IMR-90 (cell line): ENCODE data around the gene SGSM2. TPM values are rescaled to one million over a fixed set of nuclear protein-coding genes. Genes with fewer than 3 reads are reported as not detected.

Experiments used
- ATAC-seq: fragments of 200-7000 bp; cut with Tn5 transposase; 2 replicates; pipeline ENCODE4 v1.9.1; 2020; ENCODE audit warnings: low read depth, mild to moderate bottlenecking, moderate library complexity
- BruUV-seq: library from RNA; stranded (reverse); fragments of 400-500 nt; replicated peaks from 2 replicates; lab custom pipeline; 2021; lab: Mats Ljungman, UMichigan
- CTCF ChIA-PET: fragments of 300-600 bp; formaldehyde crosslinking; extraction: SDS; loops from one replicate; lab custom pipeline; 2021; ENCODE audit warnings: antibody characterized with exemption; lab: Yijun Ruan, JAX
- POLR2A ChIA-PET: fragments of 300-600 bp; sonication (Branson Sonifier 250); formaldehyde crosslinking; loops from one replicate; lab custom pipeline; 2022; ENCODE audit warnings: antibody characterized with exemption; ENCODE audit not compliant: unreplicated experiment; lab: Charles Lee
- DNase-seq: peaks from one replicate; pipeline ENCODE4 v3.0.0; 2013
- H2AFZ ChIP-seq: replicated peaks from 2 replicates; pipeline ENCODE3; 2013; ENCODE audit warnings: low read length, mild to moderate bottlenecking; ENCODE audit not compliant: poor library complexity
- H2AK5ac ChIP-seq: 2 replicates; pipeline ENCODE4 v1.6.1; 2013; ENCODE audit warnings: low read depth, low read length, inconsistent platforms
- H2AK9ac ChIP-seq: replicated peaks from 2 replicates; pipeline ENCODE3; 2013; ENCODE audit warnings: mild to moderate bottlenecking, low read depth, low read length, moderate library complexity; ENCODE audit not compliant: poor library complexity
- H2BK120ac ChIP-seq: 2 replicates; pipeline ENCODE4 v1.6.1; 2013; ENCODE audit warnings: low read depth, low read length, inconsistent platforms
- H2BK15ac ChIP-seq: 3 replicates; pipeline ENCODE4 v1.6.1; 2013; ENCODE audit warnings: low read depth, low read length, inconsistent platforms
- H2BK20ac ChIP-seq: 2 replicates; pipeline ENCODE4 v1.6.1; 2013; ENCODE audit warnings: low read depth, mild to moderate bottlenecking, inconsistent platforms, low read length, moderate library complexity
- H2BK5ac ChIP-seq: 2 replicates; pipeline ENCODE4 v1.6.1; 2013; ENCODE audit warnings: mild to moderate bottlenecking, low read depth, low read length, inconsistent platforms; ENCODE audit not compliant: poor library complexity, severe bottlenecking
- H3K14ac ChIP-seq: replicated peaks from 2 replicates; pipeline ENCODE4 v1.6.1; 2013; ENCODE audit warnings: low read depth, low read length, inconsistent platforms
- H3K18ac ChIP-seq: 2 replicates; pipeline ENCODE4 v1.6.1; 2013; ENCODE audit warnings: low read depth, low read length, control low read depth
- H3K23ac ChIP-seq: 2 replicates; pipeline ENCODE4 v1.6.1; 2013; ENCODE audit warnings: low read depth, low read length, inconsistent platforms
- H3K27ac ChIP-seq: 2 replicates; pipeline ENCODE4 v1.5.1; 2013; ENCODE audit warnings: mild to moderate bottlenecking, control low read depth, low read length; ENCODE audit not compliant: insufficient read depth
- H3K27me3 ChIP-seq: 2 replicates; pipeline ENCODE4 v1.6.1; 2013; ENCODE audit warnings: low read length; ENCODE audit not compliant: control insufficient read depth, insufficient read depth
- H3K36me3 ChIP-seq: 2 replicates; pipeline ENCODE4 v1.6.1; 2013; ENCODE audit warnings: low read length, mixed read lengths; ENCODE audit not compliant: control insufficient read depth, insufficient read depth
- H3K4ac ChIP-seq: 2 replicates; pipeline ENCODE4 v1.6.1; 2013; ENCODE audit warnings: low read depth, low read length, inconsistent platforms
- H3K4me1 ChIP-seq: 2 replicates; pipeline ENCODE4 v1.6.1; 2013; ENCODE audit warnings: low read length, mixed read lengths; ENCODE audit not compliant: control insufficient read depth, insufficient read depth
- H3K4me2 ChIP-seq: 2 replicates; pipeline ENCODE4 v1.6.1; 2013; ENCODE audit warnings: low read depth, mild to moderate bottlenecking, control low read depth, low read length, moderate library complexity
- H3K4me3 ChIP-seq: 2 replicates; pipeline ENCODE4 v1.5.1; 2013; ENCODE audit warnings: low read depth, mild to moderate bottlenecking, control low read depth, low read length, moderate library complexity; ENCODE audit not compliant: insufficient read depth
- H3K56ac ChIP-seq: 2 replicates; pipeline ENCODE4 v1.6.1; 2013; ENCODE audit warnings: low read length, inconsistent platforms; ENCODE audit not compliant: insufficient read depth; ENCODE audit errors: extremely low read depth
- H3K79me1 ChIP-seq, 2 experiments: 2 replicates each; pipeline ENCODE4 v1.6.1; 2013; ENCODE audit warnings: low read length in 2 of 2, inconsistent platforms in 1 of 2, low read depth in 1 of 2
- H3K9ac ChIP-seq: 2 replicates; pipeline ENCODE4 v1.6.1; 2013; ENCODE audit warnings: low read depth, low read length, control low read depth
- H3K9me1 ChIP-seq: 2 replicates; pipeline ENCODE4 v1.6.1; 2013; ENCODE audit warnings: low read length, inconsistent platforms; ENCODE audit not compliant: insufficient read depth
- H3K9me3 ChIP-seq: 2 replicates; pipeline ENCODE4 v1.6.1; 2013; ENCODE audit warnings: low read length; ENCODE audit not compliant: control insufficient read depth, insufficient read depth
- H4K20me1 ChIP-seq: 2 replicates; pipeline ENCODE4 v1.6.1; 2013; ENCODE audit warnings: low read length, inconsistent platforms; ENCODE audit not compliant: insufficient read depth
- H4K5ac ChIP-seq: 2 replicates; pipeline ENCODE4 v1.6.1; 2013; ENCODE audit warnings: mild to moderate bottlenecking, low read depth, low read length, control low read depth
- H4K8ac ChIP-seq, 2 experiments: 2 replicates each; pipeline ENCODE4 v1.6.1; 2013; ENCODE audit warnings: low read depth in 2 of 2, low read length in 2 of 2, control low read depth in 1 of 2, inconsistent platforms in 1 of 2
- H4K91ac ChIP-seq: 2 replicates; pipeline ENCODE4 v1.6.1; 2013; ENCODE audit warnings: low read depth, low read length, inconsistent platforms; ENCODE audit not compliant: insufficient read depth
- FOS ChIP-seq: fragments of 150-350 bp; IDR thresholded peaks from 2 replicates; pipeline ENCODE4 v1.6.1; 2016; ENCODE audit warnings: low read depth, low read length
- RFX5 ChIP-seq: IDR thresholded peaks from 2 replicates; pipeline ENCODE4 v1.8.0; 2012; ENCODE audit warnings: low read depth, mild to moderate bottlenecking, low read length, moderate library complexity
- WGBS, 2 experiments: methylation state at CpG; one replicate each; pipeline versions ENCODE4 v1.1.5 to v1.1.7; 2013; ENCODE audit warnings: missing lambda C conversion rate in 2 of 2; ENCODE audit not compliant: insufficient read length in 1 of 2; ENCODE audit errors: extremely low coverage in 2 of 2; 5-methylcytosine and 5-hydroxymethylcytosine counted together
- dilution Hi-C: fragments of 300-500 bp; cut with HindIII; formaldehyde crosslinking; loops from one replicate; pipeline ENCODE4 v1.14.3; 2018; ENCODE audit warnings: low sequenced_read_pairs; ENCODE audit not compliant: unreplicated experiment
- in situ Hi-C: fragments of 300-500 bp; cut with MboI; formaldehyde crosslinking; loops from 3 replicates; pipeline ENCODE4 v1.14.3; 2019; ENCODE audit warnings: low sequenced_read_pairs, inconsistent platforms, mixed read lengths
- intact Hi-C: fragments of 100-400 bp; cut with micrococcal nuclease; formaldehyde crosslinking; loops from 2 replicates; pipeline ENCODE4 v1.10.0; 2022
- polyA plus RNA-seq, 3 experiments: library from polyadenylated mRNA; depleted of rRNA; stranded (reverse); fragments of >200 nt; gene quantifications; 2 replicates each; pipeline ENCODE4 v1.2.3, GENCODE V29; 2012; ENCODE audit warnings: low replicate concordance in 1 of 3
- total RNA-seq: library from RNA; depleted of rRNA; stranded (reverse); fragments of >200 nt; gene quantifications from 2 replicates; pipeline ENCODE4 v1.2.3, GENCODE V29; 2012

The SGSM2 gene
- total and polyA plus RNA-seq, 2 of the 4 experiments (the other 2 are of a cell fraction), result 13.6 to 81.2 TPM

GRCh38 chr17:2289878-2290478 is 47.3 kb upstream of the SGSM2 start:
- no peak overlapping the region for H3K56ac ChIP-seq
- no peak overlapping the region for H3K18ac ChIP-seq
- H2BK120ac ChIP-seq, result no peak overlapping the region
- H2AK9ac ChIP-seq, result no peak overlapping the region
- H3K36me3 ChIP-seq, result peaks cover 26% of the 10 kb centered on the region
- H3K27me3 ChIP-seq, result no peaks in the 10 kb centered on the region
- no peak overlapping the region for H2BK5ac ChIP-seq
- H3K4ac ChIP-seq, result no peak overlapping the region
- H2AK5ac ChIP-seq, result no peak overlapping the region
- no peaks in the 10 kb centered on the region for H3K9me3 ChIP-seq
- no peak overlapping the region for H2BK15ac ChIP-seq
- ChIA-PET POLR2A (no interaction called here), CTCF (interaction anchor here (0.7 kb wide), 1 partner anchor 15 kb away, joined by 9 read pairs; no protein-coding TSS in a partner anchor)
- H3K9ac ChIP-seq, result no peak overlapping the region
- no peak overlapping the region for H3K27ac ChIP-seq
- H3K4me1 ChIP-seq, result peaks cover 4% of the 10 kb centered on the region; the same call in 1 of the 2 replicates
- in situ Hi-C loops (loop anchor here (10.0 kb wide), 1 partner anchor 385 kb away; no protein-coding TSS in a partner anchor), dilution Hi-C loops (no loop called here), intact Hi-C loops (no loop called here)
- WGBS, 2 experiments, result no CpG with 5 or more reads among the region's 5 CpGs
- H3K4me3 ChIP-seq, result no peak overlapping the region
- no peak overlapping the region for H3K23ac ChIP-seq
- H3K9me1 ChIP-seq, result no peaks in the 10 kb centered on the region
- no peak overlapping the region for H2BK20ac ChIP-seq
- no peak overlapping the region for H4K5ac ChIP-seq
- peaks cover 2% of the 10 kb centered on the region; the same call in 1 of the 2 replicates for H4K20me1 ChIP-seq
- H4K8ac ChIP-seq, result no peak overlapping the region
- H4K91ac ChIP-seq, result no peak overlapping the region
- no peak overlapping the region for H2AFZ ChIP-seq
- no peak overlapping the region for H3K14ac ChIP-seq
- peaks cover 14 to 39% of the 10 kb centered on the region in 2 experiments for H3K79me1 ChIP-seq
- no peak for ATAC-seq
- no TSS peak for BruUV-seq
- H3K4me2 ChIP-seq, result no peak overlapping the region
- TF ChIP-seq FOS, result no peak
- TF ChIP-seq RFX5, result peak; percentile 95
- DNase-seq, result peak; percentile 40
